Stimulated activated CD8-positive, alpha-beta memory T cell treated with anti-CD3 and anti-CD28 coated beads, Interleukin-7, amount 100 ng/mL, for 48 hours (primary cell): ENCODE data around the gene CLP1.
A peak's percentile ranks its signal among the peaks of the same experiment; 100 is the strongest.

Source experiments
- DNase-seq, 2 donors: peaks; one replicate each; pipeline ENCODE4 v3.0.0-alpha.2; 2020; ENCODE audit warnings: low read depth in 1 of 2; ENCODE audit errors: extremely low read depth in 1 of 2

Gene CLP1

DNA sequence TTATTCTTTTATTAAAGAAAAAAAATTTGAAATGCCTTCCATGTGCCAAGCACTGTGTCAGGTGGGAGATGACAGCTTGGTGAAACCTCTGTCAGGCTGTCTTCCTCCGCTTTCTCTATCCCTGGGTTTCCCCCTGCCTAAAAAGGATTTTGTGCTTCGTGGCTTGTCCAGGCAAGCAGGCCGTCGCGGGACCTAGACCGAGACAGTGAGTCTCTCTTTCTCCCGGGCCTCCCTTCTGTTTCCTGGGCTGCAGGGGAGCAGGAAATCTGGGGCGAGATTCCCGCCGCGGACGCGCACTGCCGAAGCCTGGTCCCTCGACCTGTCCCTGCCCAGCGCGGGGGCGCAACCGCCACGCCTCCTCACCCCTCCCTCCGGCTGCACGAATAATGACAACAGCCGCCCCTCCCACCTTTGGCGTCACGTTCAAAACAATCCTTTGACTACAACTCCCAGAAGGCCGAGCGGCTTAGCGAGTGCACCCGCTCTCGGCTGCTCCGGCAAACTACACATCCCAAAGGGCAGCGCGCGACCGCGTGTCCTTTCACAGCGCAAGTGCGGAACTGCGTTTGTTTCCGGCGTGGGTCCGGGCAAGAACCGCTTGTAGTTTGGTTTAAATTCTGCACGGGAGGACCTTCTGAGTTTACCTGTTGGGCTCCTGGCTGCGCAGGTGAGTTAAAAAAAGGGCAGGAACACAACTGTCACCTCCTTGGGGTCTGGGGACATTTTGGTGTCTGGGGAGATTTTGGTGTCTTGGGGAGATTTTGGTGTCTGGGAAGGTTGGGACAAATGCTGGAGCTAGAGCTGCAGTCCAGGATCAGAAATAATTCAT lies at the start of gene CLP1:
CLP1 (plus strand) TSS at position 569 of the 829 bp plus-strand sequence. CDS start 1,715 bp downstream, outside the sequence.
- peak; percentile 98 to 100 for DNase-seq

DNA sequence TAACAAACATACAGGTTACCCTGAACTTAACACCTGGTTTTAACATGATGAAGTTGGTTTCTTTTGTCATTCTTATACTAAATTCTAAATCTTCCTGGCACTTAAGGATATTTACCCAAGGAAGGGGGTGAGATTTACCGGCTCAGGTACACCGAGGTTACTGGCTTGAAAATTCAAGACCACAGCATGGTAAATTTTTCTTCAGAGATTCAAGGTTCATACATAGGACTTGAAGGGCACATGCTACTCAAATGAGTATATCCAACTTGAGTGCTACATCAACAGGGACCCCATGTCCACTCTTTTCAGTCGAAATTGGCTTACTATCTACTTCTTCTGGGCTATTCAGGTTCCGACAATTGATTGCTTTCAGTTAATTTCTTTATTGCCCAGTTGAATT lies 47.4 kb upstream of the CLP1 start:
- DNase-seq, result no peak

DNA sequence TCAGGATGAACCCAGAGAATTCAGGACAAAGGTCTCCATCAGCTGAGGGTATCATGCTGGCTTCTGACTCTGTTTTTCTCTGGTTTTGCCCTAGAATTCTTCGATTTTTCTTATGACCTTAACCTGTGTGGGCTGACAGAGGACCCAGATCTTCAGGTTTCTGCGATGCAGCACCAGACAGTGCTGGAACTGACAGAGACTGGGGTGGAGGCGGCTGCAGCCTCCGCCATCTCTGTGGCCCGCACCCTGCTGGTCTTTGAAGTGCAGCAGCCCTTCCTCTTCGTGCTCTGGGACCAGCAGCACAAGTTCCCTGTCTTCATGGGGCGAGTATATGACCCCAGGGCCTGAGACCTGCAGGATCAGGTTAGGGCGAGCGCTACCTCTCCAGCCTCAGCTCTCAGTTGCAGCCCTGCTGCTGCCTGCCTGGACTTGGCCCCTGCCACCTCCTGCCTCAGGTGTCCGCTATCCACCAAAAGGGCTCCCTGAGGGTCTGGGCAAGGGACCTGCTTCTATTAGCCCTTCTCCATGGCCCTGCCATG lies 43.3 kb upstream of the CLP1 start:
- no peak for DNase-seq

DNA sequence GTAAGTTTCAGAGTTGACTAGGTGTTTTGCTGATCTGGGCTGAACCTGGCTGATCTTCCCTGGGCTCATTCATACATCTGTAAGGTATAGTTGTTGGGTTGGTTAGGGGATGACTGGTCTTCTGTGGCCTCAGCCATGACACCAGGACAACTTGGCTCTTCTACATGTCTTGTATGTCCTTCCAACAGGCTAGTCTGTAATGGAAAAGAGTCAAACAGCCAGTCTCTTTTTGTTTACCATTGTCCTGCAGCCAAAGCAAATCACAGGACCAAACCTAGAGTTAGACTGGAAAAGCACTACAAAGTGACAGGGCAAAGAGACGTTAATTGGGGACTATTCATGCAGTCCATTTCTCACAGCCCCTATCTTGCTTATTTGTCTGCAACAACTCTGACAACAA lies 42.3 kb upstream of the CLP1 start:
- DNase-seq, result no peak

DNA sequence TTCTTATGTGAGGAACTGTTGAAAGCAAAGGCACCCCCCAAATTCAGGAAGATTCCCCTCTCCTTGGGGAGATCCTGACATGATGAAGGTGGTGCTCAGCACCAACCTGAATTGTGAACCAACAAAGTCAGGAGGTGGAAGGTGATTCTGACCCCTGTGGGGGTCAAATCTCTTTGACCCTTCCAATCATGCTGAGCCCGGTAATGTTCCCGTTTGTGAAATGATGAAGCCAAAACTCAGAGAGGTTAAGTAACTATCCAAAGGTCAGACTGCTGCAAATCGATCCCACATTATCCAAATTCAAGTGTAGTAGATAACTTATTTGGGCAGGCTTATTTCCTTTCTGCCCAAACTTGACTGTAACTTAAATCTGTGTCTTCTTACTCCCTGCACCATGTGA lies 41.0 kb upstream of the CLP1 start:
- DNase-seq, result no peak

DNA sequence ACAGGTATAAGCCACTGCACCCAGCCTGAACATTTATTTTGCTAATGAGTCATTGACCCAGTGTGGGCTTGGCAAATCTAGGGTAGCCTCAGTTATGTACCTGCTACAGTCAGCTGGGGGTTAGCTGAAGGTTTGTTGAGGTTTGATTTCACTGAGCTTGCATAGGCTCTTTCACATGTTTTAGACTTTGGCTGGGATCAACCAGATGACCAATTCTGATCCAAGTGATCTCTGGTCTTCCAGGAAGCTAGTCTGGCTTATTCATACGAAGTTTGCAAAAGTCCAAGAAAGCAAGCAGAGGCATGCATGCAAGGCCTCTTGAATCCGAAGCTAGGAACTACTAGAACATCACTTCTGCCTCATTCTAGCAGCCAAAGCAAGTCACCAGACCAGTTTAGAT lies 39.1 kb upstream of the CLP1 start:
- no peak for DNase-seq

DNA sequence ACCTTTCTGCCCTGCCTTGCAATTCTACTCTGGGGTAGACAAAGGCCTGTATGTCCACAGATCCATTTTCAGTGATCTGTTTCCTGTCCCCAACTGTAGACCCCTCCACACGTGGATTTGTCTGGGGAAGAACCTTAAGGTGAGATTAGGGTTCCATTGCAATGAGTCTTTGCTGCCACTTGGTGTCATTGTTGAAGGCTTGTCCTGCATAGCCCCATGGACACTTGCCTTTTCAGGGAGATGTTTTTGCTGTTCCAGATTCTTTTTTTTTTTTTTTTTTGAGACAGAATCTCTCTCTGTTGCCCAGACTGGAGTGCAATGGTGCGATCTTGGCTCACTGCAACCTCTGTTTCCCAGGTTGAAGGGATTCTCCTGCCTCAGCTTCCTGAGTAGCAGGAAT lies 38.2 kb upstream of the CLP1 start:
- no peak for DNase-seq

DNA sequence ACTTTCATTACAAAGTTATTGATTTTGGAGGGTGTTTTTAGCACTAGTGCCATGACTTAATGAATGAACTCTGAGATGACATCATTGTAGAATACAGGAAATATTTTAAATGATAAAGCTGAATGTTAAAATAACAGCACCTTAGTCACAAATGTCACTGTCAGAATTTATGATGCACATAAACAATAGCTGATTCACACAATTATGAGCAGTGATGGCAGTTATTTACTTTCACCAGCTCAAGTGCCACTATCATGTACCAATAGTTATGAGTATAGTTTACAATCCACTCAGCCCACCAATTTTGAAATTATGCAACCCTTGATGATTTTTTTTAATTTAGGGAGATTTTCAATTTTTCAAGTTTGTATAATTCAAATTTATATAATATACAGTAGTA lies 37.1 kb upstream of the CLP1 start:
- no peak for DNase-seq

DNA sequence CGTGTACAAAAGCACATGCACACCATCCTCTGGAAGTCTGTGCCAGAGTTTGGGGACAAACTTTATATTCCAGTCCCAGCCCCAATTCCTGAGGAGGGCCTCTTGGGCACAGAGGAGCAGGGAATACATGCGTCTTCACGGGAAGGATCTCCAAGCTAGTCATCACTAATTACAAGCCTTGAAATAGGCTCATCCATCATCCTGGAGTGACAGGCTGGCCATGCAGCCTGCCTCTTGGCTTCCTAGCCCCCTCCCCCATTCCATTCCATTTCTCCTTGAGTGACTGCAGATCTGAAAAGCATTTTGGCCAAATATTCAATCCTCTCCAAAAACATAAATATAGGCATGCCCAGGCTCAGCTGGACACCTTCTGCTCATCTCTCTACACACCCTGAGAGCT lies 35.3 kb upstream of the CLP1 start:
- no peak for DNase-seq

DNA sequence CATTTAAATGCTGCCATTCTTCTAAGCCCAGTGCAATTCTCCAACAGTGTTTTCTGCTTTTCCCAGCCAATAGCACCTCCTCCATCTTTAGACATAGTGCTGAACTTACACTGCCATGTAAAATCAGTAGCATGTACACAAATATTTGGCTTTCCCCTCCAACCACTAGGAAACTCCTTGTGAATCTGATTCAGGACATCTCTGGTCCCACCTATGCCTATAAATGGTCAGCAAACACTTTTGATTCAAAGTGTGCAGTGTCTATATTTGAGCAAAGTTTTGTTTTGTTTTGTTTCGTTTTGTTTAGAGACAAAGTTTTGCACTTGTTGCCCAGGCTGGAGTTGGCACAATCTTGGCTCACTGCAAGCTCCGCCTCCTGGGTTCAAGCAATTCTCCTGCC lies 32.7 kb upstream of the CLP1 start:
- no peak for DNase-seq

DNA sequence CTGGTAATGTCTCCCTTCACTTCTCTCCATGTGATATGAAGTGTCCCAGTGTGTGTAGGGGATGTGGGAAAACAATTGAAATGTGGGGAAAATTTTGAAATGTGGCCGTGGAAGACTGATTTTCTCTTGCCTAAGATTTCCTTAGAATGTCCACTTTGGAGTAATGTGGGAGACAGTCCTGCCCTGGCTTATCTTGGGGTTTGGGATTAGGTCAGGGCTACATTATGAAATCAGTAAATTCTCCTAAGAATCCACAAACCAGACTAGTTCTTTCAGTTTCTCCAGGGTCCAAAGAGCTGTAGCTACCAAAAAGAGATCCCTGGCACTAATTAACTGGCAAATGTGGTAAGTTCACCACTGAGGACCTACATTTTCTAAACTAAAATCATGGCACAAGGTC lies 30.7 kb upstream of the CLP1 start:
- no peak for DNase-seq

DNA sequence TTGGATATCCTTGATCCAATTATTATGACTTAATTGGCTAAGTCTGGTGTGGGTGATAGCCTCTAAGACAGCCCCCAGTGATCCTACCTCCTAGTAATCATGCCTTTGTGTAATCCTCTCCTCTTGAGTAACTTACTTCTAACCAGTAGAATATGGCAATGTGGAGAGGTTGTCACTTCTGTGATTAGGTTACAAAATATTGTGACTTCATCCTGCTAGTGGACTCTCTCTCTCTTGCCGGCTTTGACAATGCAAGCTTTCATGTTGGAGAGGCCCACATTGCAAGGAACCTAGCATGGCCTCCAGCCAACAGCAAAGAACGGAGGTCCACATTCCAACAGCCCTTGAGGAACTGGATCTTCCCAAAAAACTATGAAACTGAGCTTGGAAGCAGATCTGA lies 27.4 kb upstream of the CLP1 start:
- no peak for DNase-seq

DNA sequence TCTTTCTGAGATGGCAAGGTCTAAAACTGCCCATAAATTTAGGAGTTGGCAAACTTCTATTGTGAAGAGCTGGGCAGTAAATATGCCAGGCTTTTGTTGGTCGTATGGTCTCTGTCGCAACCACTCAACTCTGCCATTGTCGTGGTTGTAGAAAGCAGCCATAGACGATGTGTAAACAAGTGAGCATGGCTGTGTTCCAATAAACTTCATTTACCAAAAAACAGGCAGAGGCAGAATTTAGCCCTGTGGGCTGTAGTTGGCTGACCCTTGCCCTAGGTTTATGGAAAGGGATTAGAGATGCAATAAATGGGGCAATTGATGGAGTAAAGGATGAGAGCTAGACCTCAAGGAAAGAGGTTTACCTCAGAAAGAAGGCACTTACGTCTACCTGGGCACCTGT lies 25.4 kb upstream of the CLP1 start:
- no peak for DNase-seq

DNA sequence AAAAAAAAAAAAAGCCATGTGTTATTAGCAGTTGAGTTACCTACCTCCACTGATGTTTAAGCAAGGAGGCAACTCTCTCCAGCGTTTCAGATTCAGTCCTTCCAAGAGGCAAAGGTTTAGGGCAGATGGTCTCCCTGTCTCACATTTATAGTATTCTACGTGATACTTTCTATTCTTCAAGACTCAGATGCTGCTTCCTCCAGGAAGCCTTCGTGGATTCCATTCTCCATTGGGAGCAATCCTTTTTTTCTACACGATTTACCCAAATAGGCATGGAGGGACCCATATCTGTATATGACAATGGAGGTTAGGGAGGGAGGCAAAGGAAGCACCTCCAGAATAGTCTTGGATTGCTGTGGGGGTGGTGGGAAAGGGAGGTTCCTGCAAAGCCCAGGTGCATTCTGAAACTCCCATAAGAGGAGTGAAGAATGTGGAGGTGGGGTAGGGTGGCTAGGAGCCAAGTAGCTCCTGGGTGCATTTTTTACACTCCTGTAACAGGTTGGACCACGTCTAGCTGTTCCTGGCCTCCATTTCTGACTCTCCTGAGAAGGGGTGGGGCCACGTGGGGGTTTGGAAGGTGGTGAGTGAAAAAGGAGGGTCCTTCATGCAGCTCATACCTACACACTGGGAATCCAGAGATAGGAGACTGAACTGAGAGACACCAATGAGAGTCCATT lies 24.0 kb upstream of the CLP1 start:
- DNase-seq, result no peak

DNA sequence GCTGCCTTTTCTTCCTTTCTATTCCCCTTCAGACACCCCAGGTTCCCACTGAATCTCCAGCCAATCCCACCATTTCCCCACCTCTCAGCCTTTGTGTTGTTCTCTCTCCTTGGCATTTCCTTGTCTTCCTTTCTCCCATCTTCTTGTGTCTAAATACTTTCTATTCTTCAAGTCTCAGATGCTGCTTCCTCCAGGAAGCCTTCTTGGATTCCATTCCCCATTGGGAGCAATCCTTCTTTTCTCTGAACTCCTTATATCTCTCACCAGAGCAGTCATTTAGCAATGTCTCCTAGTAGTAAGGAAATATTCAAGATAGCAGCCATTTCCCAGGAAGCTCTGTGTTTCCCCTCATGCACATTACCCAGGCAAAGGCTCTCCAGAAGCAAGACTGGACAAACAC lies 23.3 kb upstream of the CLP1 start:
- DNase-seq, result no peak

DNA sequence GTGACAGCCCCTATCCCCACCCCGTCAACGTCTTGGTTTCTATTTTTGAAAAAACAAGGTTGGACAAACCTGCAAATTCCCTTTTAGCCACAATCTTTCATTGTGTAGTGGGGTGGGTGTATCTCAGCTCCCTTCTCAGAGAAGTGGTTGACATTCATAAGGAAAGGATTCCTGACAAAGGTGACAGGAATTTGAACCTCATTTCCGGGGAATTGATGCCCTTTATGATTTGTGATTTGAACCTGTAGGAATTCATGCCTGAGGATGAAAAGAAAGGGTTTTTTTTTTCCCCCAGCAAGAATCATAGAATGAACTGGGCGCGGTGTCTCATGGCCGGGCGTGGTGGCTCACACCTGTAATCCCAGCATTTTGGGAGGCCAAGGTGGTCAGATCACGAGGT lies 22.3 kb upstream of the CLP1 start:
- no peak for DNase-seq

DNA sequence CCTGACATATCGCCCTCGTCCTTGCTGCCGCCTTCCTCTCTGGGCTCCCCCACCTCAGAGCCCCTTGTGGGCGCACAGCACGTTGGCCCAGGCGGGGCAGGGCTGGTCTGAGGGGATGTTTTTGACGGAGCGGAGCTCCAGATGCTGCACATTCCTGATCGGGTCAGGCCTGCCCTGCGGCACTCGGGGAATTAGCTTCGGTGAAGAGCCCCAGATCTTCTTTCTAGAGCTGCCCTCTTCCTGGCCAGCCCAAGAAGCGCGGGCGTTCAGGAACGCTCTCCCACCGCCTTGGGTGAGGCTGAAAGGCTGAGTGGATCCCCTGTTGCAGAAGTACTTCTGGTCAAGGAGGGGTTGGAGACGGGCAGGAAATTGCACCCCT lies 19.9 kb upstream of the CLP1 start:
- no peak for DNase-seq

DNA sequence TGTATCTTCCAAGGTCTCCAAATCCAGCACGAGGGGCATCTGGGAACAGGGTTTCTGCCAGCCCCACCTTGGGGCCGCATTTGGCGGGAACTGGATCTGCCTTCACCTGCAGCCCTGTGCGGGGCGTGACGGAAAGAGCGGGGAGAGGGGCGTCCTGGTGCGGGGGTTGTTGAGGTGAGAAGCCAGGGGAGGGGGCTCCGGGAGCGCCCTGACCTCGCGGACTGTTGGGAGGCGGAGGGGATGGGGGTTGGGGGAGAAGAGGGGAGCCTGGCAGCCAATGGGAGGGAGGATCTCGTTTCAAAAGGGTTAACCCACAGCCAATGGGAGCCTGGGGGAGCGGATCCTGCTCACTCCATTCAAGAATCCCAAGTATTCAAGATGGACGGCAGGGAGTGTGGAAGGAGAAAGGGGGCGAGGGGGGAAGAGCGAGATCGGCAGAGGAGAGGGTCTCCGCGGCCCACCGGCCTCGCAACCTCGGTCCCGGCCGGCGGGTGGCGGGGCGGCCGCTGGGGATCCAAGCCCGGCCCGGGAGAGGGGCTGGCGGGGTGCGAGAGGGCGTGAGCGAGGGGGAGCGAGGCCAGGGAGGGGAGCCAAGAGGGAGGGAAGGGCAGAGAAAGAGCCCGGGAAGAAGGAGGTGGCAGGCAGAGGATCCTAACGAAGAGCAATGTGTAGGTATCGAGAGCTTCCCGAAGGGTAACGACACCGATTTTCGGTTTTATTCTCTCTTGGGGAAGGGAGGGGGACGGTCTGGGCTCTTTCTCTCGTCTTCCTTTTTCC lies 19.4 kb upstream of the CLP1 start:
- DNase-seq, result no peak

DNA sequence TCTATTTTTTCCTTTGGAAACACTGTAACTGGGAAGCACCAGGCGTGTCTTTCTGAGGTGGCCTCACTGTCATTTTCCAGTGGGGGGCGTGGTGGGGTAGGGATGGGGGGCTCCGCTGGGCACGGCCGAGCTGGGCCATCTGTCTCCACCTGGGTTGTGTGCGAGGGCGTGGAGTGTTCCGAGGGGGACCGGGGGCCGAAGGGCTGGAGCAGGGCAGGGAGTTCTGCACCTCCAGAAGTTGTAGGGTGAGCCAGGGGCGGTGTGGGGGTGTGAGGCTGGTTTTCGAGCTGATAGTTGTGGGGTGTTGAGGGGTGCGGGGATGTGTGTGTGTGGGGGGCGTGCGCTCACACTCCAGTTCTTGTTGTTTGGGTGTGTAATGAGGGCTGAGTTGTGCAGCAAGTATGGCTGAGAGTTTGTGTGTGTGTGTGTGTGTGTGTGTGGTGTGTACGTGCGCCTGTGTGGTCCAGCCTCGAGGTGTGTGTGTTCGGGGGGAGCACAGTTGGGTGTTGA lies 18.7 kb upstream of the CLP1 start:
- no peak for DNase-seq

DNA sequence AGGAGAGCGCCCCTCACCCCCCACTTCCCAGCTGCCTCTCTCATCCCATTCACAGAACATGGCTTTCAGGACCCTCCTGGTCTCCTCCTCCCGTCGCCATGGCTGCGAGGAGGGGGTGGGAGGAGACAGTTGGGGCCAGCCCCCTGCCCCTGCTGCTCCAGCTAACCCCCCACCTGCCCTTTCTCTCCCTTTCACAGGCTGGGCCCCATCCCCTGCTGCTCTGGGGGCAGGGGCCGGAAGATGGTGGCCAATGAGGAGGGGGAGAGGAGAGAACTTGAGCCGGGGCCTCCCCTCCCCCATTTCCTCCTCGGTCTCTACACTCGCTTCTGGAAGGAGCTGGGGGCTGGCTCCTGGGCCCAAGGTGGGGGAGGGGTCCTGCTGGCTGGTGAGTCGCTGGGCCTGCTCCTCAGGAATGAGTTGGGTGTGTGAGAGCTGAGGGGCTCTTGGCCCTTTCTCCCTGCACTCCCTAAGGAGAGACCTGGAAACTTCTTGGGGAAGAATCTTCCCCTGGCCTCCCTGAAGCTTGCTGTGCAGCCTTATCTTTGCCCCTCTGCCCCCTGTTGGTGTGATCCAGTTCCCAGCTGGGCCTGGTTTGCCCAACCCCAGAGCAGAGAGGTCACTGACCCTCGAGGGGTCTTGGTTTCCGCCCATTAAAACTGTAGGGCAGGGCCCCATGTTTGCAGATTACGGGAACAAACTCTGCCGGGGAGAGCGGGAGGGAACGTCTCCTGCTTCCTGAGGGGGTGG lies 18.1 kb upstream of the CLP1 start:
- DNase-seq, result no peak
